ENCODE results near the gene SEPTIN5.

The SEPTIN5 gene

DNA sequence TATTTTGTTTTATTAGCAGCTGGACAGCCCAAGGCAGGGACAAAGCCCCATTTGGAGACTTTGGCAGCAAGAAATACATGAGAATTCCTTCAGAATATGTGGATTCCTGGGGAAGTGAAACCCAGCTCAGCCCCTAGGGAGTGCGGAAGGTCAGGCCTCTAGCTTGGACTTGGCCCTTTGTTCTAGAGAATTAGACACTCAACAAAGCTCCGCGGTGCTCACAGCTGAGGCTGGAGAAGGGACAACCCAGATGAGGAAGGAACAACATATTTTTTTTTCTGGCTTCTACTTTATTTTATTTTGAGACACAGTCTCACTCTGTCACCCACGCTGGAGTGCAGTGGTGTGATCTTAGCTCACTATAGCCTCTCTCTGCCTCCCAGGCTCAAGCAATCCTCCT lies 44.7 kb upstream of the SEPTIN5 start:
- no peaks in the 10 kb centered on the region for H3K79me2 ChIP-seq (ENCODE audit: insufficient read depth, low read length)
- no peak overlapping the region for H3K27ac ChIP-seq (ENCODE audit: low read depth, low read length)
- H3K36me3 ChIP-seq (ENCODE audit: low read length), result no peaks in the 10 kb centered on the region
- no peak overlapping the region for H3K4me3 ChIP-seq (ENCODE audit: insufficient read depth, low read length, poor library complexity, severe bottlenecking)
- H3F3A ChIP-seq (ENCODE audit: insufficient read depth), result no peaks in the 10 kb centered on the region
- TF ChIP-seq, protein P1, sequence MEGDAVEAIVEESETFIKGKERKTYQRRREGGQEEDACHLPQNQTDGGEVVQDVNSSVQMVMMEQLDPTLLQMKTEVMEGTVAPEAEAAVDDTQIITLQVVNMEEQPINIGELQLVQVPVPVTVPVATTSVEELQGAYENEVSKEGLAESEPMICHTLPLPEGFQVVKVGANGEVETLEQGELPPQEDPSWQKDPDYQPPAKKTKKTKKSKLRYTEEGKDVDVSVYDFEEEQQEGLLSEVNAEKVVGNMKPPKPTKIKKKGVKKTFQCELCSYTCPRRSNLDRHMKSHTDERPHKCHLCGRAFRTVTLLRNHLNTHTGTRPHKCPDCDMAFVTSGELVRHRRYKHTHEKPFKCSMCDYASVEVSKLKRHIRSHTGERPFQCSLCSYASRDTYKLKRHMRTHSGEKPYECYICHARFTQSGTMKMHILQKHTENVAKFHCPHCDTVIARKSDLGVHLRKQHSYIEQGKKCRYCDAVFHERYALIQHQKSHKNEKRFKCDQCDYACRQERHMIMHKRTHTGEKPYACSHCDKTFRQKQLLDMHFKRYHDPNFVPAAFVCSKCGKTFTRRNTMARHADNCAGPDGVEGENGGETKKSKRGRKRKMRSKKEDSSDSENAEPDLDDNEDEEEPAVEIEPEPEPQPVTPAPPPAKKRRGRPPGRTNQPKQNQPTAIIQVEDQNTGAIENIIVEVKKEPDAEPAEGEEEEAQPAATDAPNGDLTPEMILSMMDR (IDR thresholded peaks at IDR 0.05; ENCODE audit: insufficient read depth, low read length, poor library complexity, severe bottlenecking), result no peak
- no peak for TF ChIP-seq EZH2phosphoT487 (conservative IDR thresholded peaks at IDR 0.05; ENCODE audit: low read length)
- no peaks in the 10 kb centered on the region for H3K9me2 ChIP-seq (replicated peaks; ENCODE audit: insufficient read depth, low read length)
- no peaks in the 10 kb centered on the region for H3K27me3 ChIP-seq (ENCODE audit: low read length)
- H4K20me1 ChIP-seq (ENCODE audit: low read depth, low read length), result no peaks in the 10 kb centered on the region
- no peaks in the 10 kb centered on the region for H3K9me3 ChIP-seq (ENCODE audit: insufficient read depth, low read length)
- no peak overlapping the region for H3K9ac ChIP-seq (ENCODE audit: low read length)
- no peak overlapping the region for H3K4me2 ChIP-seq (ENCODE audit: low read depth, low read length, poor library complexity, severe bottlenecking)
- H2AFZ ChIP-seq (ENCODE audit: low read depth, low read length, severe bottlenecking), result no peak overlapping the region

- Histone ChIP-seq H3K27me3 (ENCODE audit: low read length) (no peaks in the 10 kb centered on the region), H3F3A (ENCODE audit: insufficient read depth) (no peaks in the 10 kb centered on the region), H3K27ac (ENCODE audit: low read depth, low read length) (no peak overlapping the region), H3K4me2 (ENCODE audit: low read depth, low read length, poor library complexity, severe bottlenecking) (no peak overlapping the region), H3K36me3 (ENCODE audit: low read length) (no peaks in the 10 kb centered on the region), H3K9me2 (replicated peaks; ENCODE audit: insufficient read depth, low read length) (no peaks in the 10 kb centered on the region), H2AFZ (ENCODE audit: low read depth, low read length, severe bottlenecking) (no peak overlapping the region), H3K79me2 (ENCODE audit: insufficient read depth, low read length) (no peaks in the 10 kb centered on the region), H4K20me1 (ENCODE audit: low read depth, low read length) (no peaks in the 10 kb centered on the region), H3K4me3 (ENCODE audit: insufficient read depth, low read length, poor library complexity, severe bottlenecking) (no peak overlapping the region), H3K9me3 (ENCODE audit: insufficient read depth, low read length) (no peaks in the 10 kb centered on the region), H3K9ac (ENCODE audit: low read length) (no peak overlapping the region)
- no peak for TF ChIP-seq EZH2phosphoT487 (conservative IDR thresholded peaks at IDR 0.05; ENCODE audit: low read length)
- TF ChIP-seq, protein P1 (IDR thresholded peaks at IDR 0.05; ENCODE audit: insufficient read depth, low read length, poor library complexity, severe bottlenecking), result no peak
These were observed 43.0 kb upstream of the SEPTIN5 start for GRCh38 chr22:19671316-19671715.

DNA sequence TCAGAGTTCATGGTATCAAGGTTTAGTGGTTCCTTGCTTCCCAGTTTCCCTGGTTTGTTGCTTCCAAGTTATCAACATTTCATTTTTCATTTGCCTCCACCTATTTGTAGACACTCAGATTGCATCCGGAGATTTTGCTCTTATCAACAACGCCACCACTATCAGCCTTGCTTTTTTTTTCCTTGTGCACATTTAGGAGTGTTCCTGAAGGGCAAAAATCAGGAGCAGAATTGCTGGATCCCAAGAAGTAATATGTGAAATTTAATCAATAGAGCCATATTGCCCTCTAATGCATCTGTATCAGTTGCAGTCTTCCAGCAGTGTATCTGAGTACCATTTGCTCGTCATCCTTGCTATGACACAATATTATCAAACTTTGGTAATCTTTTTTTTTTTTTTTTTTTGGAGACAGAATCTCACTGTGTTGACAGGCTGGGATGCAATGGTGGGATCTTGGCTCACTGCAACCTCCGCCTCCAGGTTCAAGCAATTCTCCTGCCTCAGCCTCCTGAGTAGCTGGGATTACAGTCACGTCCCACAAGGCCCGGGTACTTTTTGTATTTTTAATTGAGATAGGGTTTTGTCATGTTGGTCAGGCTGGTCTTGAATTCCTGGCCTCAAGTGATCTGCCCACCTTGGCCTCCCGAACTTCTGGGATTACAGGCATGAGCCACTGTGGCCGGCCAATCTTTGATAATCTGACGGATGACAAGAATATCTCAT lies 42.1 kb upstream of the SEPTIN5 start:
- Histone ChIP-seq H3K4me3 (ENCODE audit: insufficient read depth, low read length, poor library complexity, severe bottlenecking) (no peak overlapping the region), H3K9me3 (ENCODE audit: insufficient read depth, low read length) (no peaks in the 10 kb centered on the region), H3F3A (ENCODE audit: insufficient read depth) (no peaks in the 10 kb centered on the region), H2AFZ (ENCODE audit: low read depth, low read length, severe bottlenecking) (no peak overlapping the region), H3K27me3 (ENCODE audit: low read length) (no peaks in the 10 kb centered on the region), H3K9me2 (replicated peaks; ENCODE audit: insufficient read depth, low read length) (no peaks in the 10 kb centered on the region), H3K27ac (ENCODE audit: low read depth, low read length) (no peak overlapping the region), H3K79me2 (ENCODE audit: insufficient read depth, low read length) (no peaks in the 10 kb centered on the region), H3K9ac (ENCODE audit: low read length) (no peak overlapping the region), H3K36me3 (ENCODE audit: low read length) (no peaks in the 10 kb centered on the region), H3K4me2 (ENCODE audit: low read depth, low read length, poor library complexity, severe bottlenecking) (no peak overlapping the region), H4K20me1 (ENCODE audit: low read depth, low read length) (no peaks in the 10 kb centered on the region)
- TF ChIP-seq, protein P1 (IDR thresholded peaks at IDR 0.05; ENCODE audit: insufficient read depth, low read length, poor library complexity, severe bottlenecking), result no peak
- no peak for TF ChIP-seq EZH2phosphoT487 (conservative IDR thresholded peaks at IDR 0.05; ENCODE audit: low read length)

All from SU-DHL-6 (cell line).